CD4-positive, alpha-beta memory T cell (primary cell): ENCODE results near the gene EXOC3L2. TPM values are rescaled to one million over a fixed set of nuclear protein-coding genes. Genes with fewer than 3 reads are reported as not detected.

Experiments used
- CTCF ChIA-PET: fragments of 350-600 bp; sonication (Branson Sonifier 250); formaldehyde crosslinking; loops from one replicate; lab custom pipeline; 2021; ENCODE audit warnings: inconsistent platforms; ENCODE audit not compliant: partially characterized antibody; lab: Charles Lee
- POLR2A ChIA-PET: fragments of 350-600 bp; sonication (Branson Sonifier 250); formaldehyde crosslinking; loops from one replicate; lab custom pipeline; 2021; ENCODE audit not compliant: partially characterized antibody; lab: Charles Lee
- DNase-seq, 5 donors: peaks; one replicate each; pipeline versions ENCODE4 v3.0.0 to v3.0.0-alpha.2; 2020 to 2022; ENCODE audit warnings: mixed read lengths in 1 of 5
- H3K27ac ChIP-seq: one replicate; pipeline ENCODE4 v1.7.0; 2013; ENCODE audit warnings: low read depth, low read length
- H3K27me3 ChIP-seq: 2 replicates; pipeline ENCODE4 v1.7.0; 2013; ENCODE audit warnings: mild to moderate bottlenecking, low read length, moderate library complexity; ENCODE audit not compliant: insufficient read depth
- H3K36me3 ChIP-seq: 2 replicates; pipeline ENCODE4 v1.7.0; 2013; ENCODE audit warnings: mild to moderate bottlenecking, low read length, moderate library complexity; ENCODE audit not compliant: insufficient read depth
- H3K4me1 ChIP-seq: 2 replicates; pipeline ENCODE4 v1.7.0; 2013; ENCODE audit warnings: mild to moderate bottlenecking, low read length, moderate library complexity; ENCODE audit not compliant: insufficient read depth
- H3K4me3 ChIP-seq, 2 donors: one replicate each; pipeline ENCODE4 v1.7.0; 2013; ENCODE audit warnings: low read length in 2 of 2, mild to moderate bottlenecking in 1 of 2
- H3K9me3 ChIP-seq, 2 donors: one replicate each; pipeline ENCODE4 v1.7.0; 2013; ENCODE audit warnings: low read length in 2 of 2, control low read depth in 1 of 2; ENCODE audit not compliant: control insufficient read depth in 1 of 2
- H3K27ac Mint-ChIP-seq, 7 donors: one replicate each; pipeline ENCODE4 v1.8.0; 2020 to 2021; ENCODE audit warnings: mixed read lengths in 7 of 7, mild to moderate bottlenecking in 6 of 7, inconsistent platforms in 3 of 7, moderate library complexity in 3 of 7
- H3K27me3 Mint-ChIP-seq, 2 donors: one replicate each; pipeline ENCODE4 v1.8.0; 2020 to 2021; ENCODE audit warnings: mixed read lengths in 2 of 2
- H3K36me3 Mint-ChIP-seq, 2 donors: one replicate each; pipeline ENCODE4 v1.8.0; 2020 to 2021; ENCODE audit warnings: mixed read lengths in 2 of 2, inconsistent platforms in 1 of 2, mild to moderate bottlenecking in 1 of 2
- H3K4me1 Mint-ChIP-seq, 4 donors: one replicate each; pipeline ENCODE4 v1.8.0; 2020 to 2021; ENCODE audit warnings: mixed read lengths in 4 of 4, mild to moderate bottlenecking in 1 of 4
- H3K4me3 Mint-ChIP-seq, 8 donors: one replicate each; pipeline ENCODE4 v1.8.0; 2020 to 2021; ENCODE audit warnings: mixed read lengths in 8 of 8, mild to moderate bottlenecking in 7 of 8, moderate library complexity in 6 of 8, inconsistent platforms in 3 of 8
- H3K9me3 Mint-ChIP-seq, 8 donors: one replicate each; pipeline ENCODE4 v1.8.0; 2020 to 2021; ENCODE audit warnings: mixed read lengths in 8 of 8, mild to moderate bottlenecking in 5 of 8, inconsistent platforms in 3 of 8, moderate library complexity in 1 of 8
- intact Hi-C: fragments of 100-400 bp; cut with micrococcal nuclease; formaldehyde crosslinking; loops from one replicate; pipeline ENCODE4 v1.15.1; 2023
- polyA plus RNA-seq, 2 donors: library from polyadenylated mRNA; unstranded; fragments of 300-500 nt; fragmentation: Illumina TruSeq; gene quantifications; one replicate each; pipeline ENCODE4 v1.2.3, GENCODE V29; 2021
- total RNA-seq, 2 experiments: library from RNA; stranded (reverse); gene quantifications; one replicate each; pipeline ENCODE4 v1.2.3, GENCODE V29; 2021

EXOC3L2 gene
- total and polyA plus RNA-seq, 4 experiments from 2014 or later, result not detected

DNA sequence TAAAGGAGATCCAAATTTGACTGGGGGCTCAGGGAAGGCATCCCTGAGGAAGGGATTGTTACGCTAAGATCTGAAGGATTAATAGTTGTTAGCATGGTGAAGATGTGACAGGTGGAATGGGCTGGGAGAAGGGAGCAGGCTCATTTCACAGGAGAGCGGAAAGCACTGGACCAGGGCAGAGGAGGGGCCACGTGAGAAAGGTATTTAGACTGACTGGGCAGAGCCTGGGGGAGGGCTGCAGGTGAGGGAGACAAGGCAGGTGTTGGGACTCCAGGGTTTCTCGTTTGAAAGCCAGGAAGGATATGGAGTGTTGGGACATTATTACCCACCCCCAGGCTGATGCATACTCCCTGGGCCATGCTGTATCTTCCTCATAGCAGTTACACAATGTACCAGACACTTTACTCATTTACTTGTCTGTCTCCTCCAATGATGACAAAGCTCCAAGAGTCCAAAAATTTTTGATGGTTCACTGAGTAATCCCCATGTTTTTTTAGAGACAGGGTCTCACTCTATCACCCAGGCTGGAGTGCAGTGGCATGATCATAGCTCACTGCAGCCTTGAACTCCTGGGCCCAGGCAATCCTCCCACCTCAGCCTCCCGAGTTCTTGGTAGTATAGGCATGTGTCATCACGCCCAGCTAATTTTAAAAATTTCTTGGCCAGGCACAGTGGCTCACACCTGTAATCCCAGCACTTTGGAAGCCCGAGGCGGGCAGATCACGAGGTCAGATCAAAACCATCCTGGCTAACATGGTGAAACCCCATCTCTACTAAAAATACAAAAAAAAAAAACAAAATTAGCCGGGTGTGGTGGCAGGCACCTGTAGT is 69.5 kb downstream of the EXOC3L2 start:
- Mint-ChIP-seq H3K27ac (peak overlapping the region; percentile 12 to 84 (median 50)), H3K36me3 (peaks cover 0 to 8% of the 10 kb centered on the region in 2 donors), H3K9me3 (no peaks in the 10 kb centered on the region), H3K4me1 (peaks cover 24 to 65% (median 44%) of the 10 kb centered on the region in 4 donors), H3K4me3 (peak overlapping the region in 5 of 8 donors; percentile 14 to 57 (median 41)), H3K27me3 (no peaks in the 10 kb centered on the region)
- Histone ChIP-seq H3K27ac (no peak overlapping the region), H3K36me3 (no peaks in the 10 kb centered on the region), H3K27me3 (no peaks in the 10 kb centered on the region), H3K9me3 (no peaks in the 10 kb centered on the region), H3K4me3 (no peak overlapping the region), H3K4me1 (peaks cover 57% of the 10 kb centered on the region)
- POLR2A ChIA-PET, result interaction anchor here (0.7 to 4.9 kb wide), 2 partner anchors 22 to 216 kb away, joined by 3 to 54 read pairs; no protein-coding TSS in a partner anchor
- CTCF ChIA-PET, result no interaction called here
- intact Hi-C loops, result no loop called here
- no peak for DNase-seq

DNA sequence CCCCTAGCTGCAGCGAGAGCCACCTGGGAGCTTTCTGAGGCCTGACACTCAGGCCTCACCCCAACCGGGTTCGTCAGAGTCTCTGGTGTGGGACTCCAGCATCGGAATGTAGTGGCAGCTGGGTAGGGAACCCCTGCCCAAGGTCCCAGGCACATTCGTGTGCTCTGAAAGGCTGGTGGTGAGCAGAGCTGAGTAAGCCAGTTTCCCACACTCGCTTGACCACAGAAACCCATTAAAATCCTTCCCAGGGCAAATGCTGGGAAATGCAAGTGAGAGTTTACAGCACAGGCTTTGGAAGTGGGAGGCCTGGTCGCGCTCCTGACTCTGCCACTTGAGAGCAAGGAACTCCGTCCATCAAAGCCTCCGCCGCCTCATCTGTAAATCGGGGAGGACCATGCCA is 71.4 kb downstream of the EXOC3L2 start:
- peaks cover 0 to 8% of the 10 kb centered on the region in 2 donors for H3K36me3 Mint-ChIP-seq
- Histone ChIP-seq H3K4me3 (no peak overlapping the region), H3K27me3 (no peaks in the 10 kb centered on the region), H3K36me3 (no peaks in the 10 kb centered on the region), H3K27ac (no peak overlapping the region), H3K9me3 (no peaks in the 10 kb centered on the region), H3K4me1 (peaks cover 64% of the 10 kb centered on the region)
- no peaks in the 10 kb centered on the region for H3K27me3 Mint-ChIP-seq
- peak overlapping the region in 3 of 7 donors; percentile 41 to 53 (median 42) for H3K27ac Mint-ChIP-seq
- ChIA-PET CTCF (no interaction called here), POLR2A (no interaction called here)
- peaks cover 28 to 74% (median 46%) of the 10 kb centered on the region in 4 donors for H3K4me1 Mint-ChIP-seq
- H3K9me3 Mint-ChIP-seq, result no peaks in the 10 kb centered on the region
- peak overlapping the region in 1 of 8 donors; percentile 15 for H3K4me3 Mint-ChIP-seq
- no peak for DNase-seq
- intact Hi-C loops, result no loop called here

DNA sequence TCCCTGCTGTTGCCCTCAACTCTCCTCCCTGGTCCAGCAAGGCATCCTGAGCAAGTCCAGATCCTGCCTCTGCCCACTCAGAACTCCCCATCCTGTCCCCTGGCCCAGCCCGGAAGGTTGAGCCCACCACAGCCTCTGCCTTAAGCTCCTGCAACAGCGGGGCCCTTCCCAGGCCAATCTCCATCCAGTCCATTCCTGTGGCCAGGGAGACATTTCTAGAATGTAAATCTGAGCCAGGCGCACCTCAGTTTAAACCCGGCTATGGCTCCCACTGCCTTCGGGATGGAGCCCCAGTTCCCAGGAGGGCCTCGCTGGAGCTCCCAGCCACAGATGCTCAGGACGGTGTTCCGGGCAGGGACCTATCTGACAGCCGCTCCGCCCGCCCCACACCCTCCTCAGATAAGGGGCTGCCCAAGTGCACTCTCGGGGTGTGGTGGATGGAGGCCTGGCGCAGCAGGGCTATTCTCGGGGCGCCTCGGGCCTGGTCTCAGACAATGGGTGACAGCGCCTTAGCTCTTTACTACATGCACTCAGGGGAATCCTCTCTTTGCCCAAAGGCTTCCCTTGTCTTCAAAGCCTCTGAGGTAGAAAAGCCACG is 72.5 kb downstream of the EXOC3L2 start:
- ChIA-PET CTCF (interaction anchor here (0.9 to 1.7 kb wide), 2 partner anchors 14 to 20 kb away, joined by 3 read pairs; no protein-coding TSS in a partner anchor), POLR2A (interaction anchor here (2.9 to 4.0 kb wide), 2 partner anchors 20 to 80 kb away, joined by 12 to 14 read pairs; partner anchors contain the start of gene PPP1R37)
- Mint-ChIP-seq H3K27ac (peak overlapping the region; percentile 67 to 91 (median 89)), H3K27me3 (no peaks in the 10 kb centered on the region), H3K9me3 (no peaks in the 10 kb centered on the region), H3K36me3 (peaks cover 0 to 3% of the 10 kb centered on the region in 2 donors), H3K4me1 (peaks cover 27 to 73% (median 42%) of the 10 kb centered on the region in 4 donors), H3K4me3 (peak overlapping the region in 3 of 8 donors; percentile 69 to 78 (median 70))
- Histone ChIP-seq H3K27ac (peak overlapping the region; percentile 61), H3K36me3 (no peaks in the 10 kb centered on the region), H3K9me3 (no peaks in the 10 kb centered on the region), H3K4me1 (peaks cover 69% of the 10 kb centered on the region), H3K27me3 (no peaks in the 10 kb centered on the region), H3K4me3 (peak overlapping the region in 1 of 2 donors; percentile 23)
- no peak for DNase-seq
- intact Hi-C loops, result no loop called here

DNA sequence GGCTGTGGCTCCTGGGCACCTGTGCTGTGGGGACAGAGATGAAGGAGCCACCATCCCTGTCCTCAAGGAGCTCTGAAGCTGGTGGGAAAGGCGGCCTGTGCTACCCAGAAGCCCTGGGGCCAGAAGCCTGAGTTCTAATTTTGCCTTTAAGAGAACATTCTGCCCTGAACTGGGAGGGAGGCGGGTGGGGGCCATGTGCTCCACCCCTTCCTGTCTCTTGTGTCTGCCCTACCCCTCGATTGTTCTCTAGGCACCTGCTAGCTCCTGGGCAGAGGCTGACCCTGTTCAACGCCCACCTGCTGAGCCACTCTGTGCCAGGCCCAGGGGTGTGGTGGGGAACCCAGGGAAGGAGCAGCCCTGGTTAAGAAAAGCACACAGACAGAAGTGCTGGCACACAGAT is 73.0 kb downstream of the EXOC3L2 start:
- no peaks in the 10 kb centered on the region for H3K9me3 ChIP-seq
- H3K36me3 ChIP-seq, result no peaks in the 10 kb centered on the region
- peak in 2 of 5 donors; percentile 25 to 29 for DNase-seq
- Mint-ChIP-seq H3K27me3 (no peaks in the 10 kb centered on the region), H3K4me1 (peaks cover 25 to 68% (median 40%) of the 10 kb centered on the region in 4 donors), H3K36me3 (peaks cover 0 to 2% of the 10 kb centered on the region in 2 donors), H3K4me3 (peak overlapping the region; percentile 44 to 78 (median 67)), H3K9me3 (no peaks in the 10 kb centered on the region), H3K27ac (peak overlapping the region; percentile 77 to 91 (median 89))
- H3K4me3 ChIP-seq, result peak overlapping the region in 1 of 2 donors; percentile 23
- ChIA-PET POLR2A (interaction anchor here (1.1 to 4.0 kb wide), 4 partner anchors 19 to 412 kb away, joined by 3 to 14 read pairs (median 8); partner anchors contain the start of genes OPA3 and PPP1R37), CTCF (interaction anchor here (0.9 to 1.7 kb wide), 3 partner anchors 15 to 80 kb away, joined by 3 read pairs; partner anchors contain the start of gene PPP1R37)
- peak overlapping the region; percentile 61 for H3K27ac ChIP-seq
- peaks cover 64% of the 10 kb centered on the region for H3K4me1 ChIP-seq
- H3K27me3 ChIP-seq, result no peaks in the 10 kb centered on the region
- intact Hi-C loops, result no loop called here

DNA sequence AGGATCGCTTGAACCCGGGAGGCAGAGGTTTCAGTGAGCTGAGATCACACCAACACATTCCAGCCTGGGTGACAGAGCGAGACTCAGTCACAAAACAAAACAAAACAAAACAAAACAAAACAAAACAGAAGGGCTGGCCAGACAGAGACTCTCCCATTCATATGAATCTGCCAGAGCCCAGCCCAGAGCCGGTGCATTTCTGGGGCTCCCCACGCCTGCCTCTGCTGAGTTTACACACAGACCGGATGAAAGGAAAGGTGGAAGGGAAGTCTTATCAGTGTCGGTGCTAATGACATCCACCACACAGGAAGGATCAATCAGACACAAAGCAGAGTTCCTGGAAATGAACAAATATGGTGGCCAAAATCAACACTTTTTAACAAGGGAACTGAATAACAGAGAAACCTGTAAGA is 74.0 kb downstream of the EXOC3L2 start:
- H3K4me1 ChIP-seq, result peaks cover 60% of the 10 kb centered on the region
- H3K4me3 ChIP-seq, result peak overlapping the region; percentile 17 to 43
- Mint-ChIP-seq H3K36me3 (peaks cover 0 to 2% of the 10 kb centered on the region in 2 donors), H3K27me3 (no peaks in the 10 kb centered on the region), H3K9me3 (no peaks in the 10 kb centered on the region), H3K4me1 (peaks cover 27 to 65% (median 42%) of the 10 kb centered on the region in 4 donors), H3K4me3 (peak overlapping the region; percentile 66 to 90 (median 84)), H3K27ac (peak overlapping the region; percentile 88 to 99 (median 94))
- H3K9me3 ChIP-seq, result no peaks in the 10 kb centered on the region
- peak overlapping the region; percentile 61 for H3K27ac ChIP-seq
- intact Hi-C loops, result no loop called here
- no peaks in the 10 kb centered on the region for H3K36me3 ChIP-seq
- ChIA-PET CTCF (interaction anchor here (0.9 kb wide), 1 partner anchor 79 kb away, joined by 3 read pairs; the partner anchor contains the start of gene PPP1R37), POLR2A (interaction anchor here (1.1 to 4.0 kb wide), 5 partner anchors 9 to 413 kb away, joined by 3 to 14 read pairs (median 4); partner anchors contain the start of genes OPA3 and PPP1R37)
- DNase-seq, result peak; percentile 49 to 77 (median 54)
- H3K27me3 ChIP-seq, result no peaks in the 10 kb centered on the region

DNA sequence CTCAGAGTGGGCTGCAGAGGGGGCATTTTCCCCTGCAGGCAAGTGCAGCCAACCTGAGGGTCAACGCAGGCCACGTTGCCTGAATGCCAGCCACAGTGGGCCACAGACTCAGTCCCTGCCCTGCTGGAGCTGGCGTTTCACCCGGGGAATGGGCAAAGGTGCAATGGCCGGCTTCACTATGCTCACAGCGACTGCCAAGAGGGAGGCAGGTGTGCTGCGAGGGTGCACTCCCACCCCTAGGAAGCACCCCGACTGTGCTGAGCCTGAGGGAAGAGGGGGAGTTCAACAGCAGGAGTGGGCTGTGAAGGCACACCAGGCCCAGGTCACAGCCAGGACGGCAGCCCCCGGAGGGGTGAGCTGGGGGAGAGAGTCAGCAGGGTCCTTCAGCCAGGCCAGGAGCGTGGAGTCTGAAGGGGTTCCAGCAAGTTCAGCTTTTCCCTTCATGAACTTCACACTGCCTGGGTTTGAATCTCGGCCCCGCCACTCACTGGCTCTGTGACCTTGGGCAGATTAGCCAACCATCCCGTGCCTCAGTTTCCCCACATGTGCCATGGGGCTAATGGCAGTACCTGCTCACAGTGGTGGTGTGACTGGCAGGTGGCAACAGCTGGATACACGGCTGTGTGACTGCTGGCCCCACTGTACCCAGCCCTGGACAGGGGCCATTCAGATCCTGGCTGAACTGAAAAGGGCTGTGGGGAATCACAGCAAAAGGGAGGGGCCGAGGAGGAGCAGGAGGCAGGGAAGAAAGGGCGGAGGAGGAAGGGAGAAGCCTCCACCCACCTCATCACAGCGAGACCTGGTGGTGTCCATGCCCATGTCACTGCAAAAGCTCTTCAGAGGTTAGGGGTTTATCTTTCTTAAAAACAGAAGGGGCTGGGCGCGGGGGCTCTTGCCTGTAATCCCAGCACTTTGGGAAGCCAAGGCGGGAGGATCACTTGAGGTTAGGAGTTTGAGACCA is 74.8 kb downstream of the EXOC3L2 start:
- H3K27me3 ChIP-seq, result no peaks in the 10 kb centered on the region
- ChIA-PET POLR2A (interaction anchor here (0.8 to 4.0 kb wide), 4 partner anchors 10 to 78 kb away, joined by 4 to 14 read pairs (median 8); partner anchors contain the start of gene PPP1R37), CTCF (interaction anchor here (1.4 kb wide), 1 partner anchor 8 kb away, joined by 3 read pairs; the partner anchor contains the start of genes BLOC1S3 and TRAPPC6A)
- H3K27ac ChIP-seq, result peak overlapping the region; percentile 61
- no peak overlapping the region for H3K4me3 ChIP-seq
- peaks cover 60% of the 10 kb centered on the region for H3K4me1 ChIP-seq
- intact Hi-C loops, result no loop called here
- H3K36me3 ChIP-seq, result no peaks in the 10 kb centered on the region
- H3K4me1 Mint-ChIP-seq, result peaks cover 24 to 62% (median 43%) of the 10 kb centered on the region in 4 donors
- H3K36me3 Mint-ChIP-seq, result peaks cover 0 to under 1% of the 10 kb centered on the region in 2 donors
- H3K27ac Mint-ChIP-seq, result peak overlapping the region; percentile 76 to 99 (median 94)
- H3K9me3 Mint-ChIP-seq, result no peaks in the 10 kb centered on the region
- H3K4me3 Mint-ChIP-seq, result peak overlapping the region in 7 of 8 donors; percentile 66 to 90 (median 86)
- H3K9me3 ChIP-seq, result no peaks in the 10 kb centered on the region
- no peak for DNase-seq
- no peaks in the 10 kb centered on the region for H3K27me3 Mint-ChIP-seq
